Subcutaneous abdominal adipose tissue (tissue), 5 donors: ENCODE results near the gene AHCYL2.

Source experiments
- H3K27ac ChIP-seq: one replicate; pipeline ENCODE4 v1.7.0; 2013; ENCODE audit warnings: low read depth, mild to moderate bottlenecking, inconsistent platforms, low read length, moderate library complexity
- H3K27me3 ChIP-seq, 5 donors: one replicate each; pipeline ENCODE4 v1.7.0; 2013; ENCODE audit warnings: low read length in 5 of 5, inconsistent platforms in 1 of 5; ENCODE audit not compliant: control insufficient read depth in 5 of 5, insufficient read depth in 4 of 5
- H3K36me3 ChIP-seq, 5 donors: one replicate each; pipeline ENCODE4 v1.7.0; 2013; ENCODE audit warnings: low read length in 5 of 5; ENCODE audit not compliant: control insufficient read depth in 5 of 5, insufficient read depth in 5 of 5
- H3K4me1 ChIP-seq, 5 donors: one replicate each; pipeline ENCODE4 v1.7.0; 2013; ENCODE audit warnings: low read length in 5 of 5, mild to moderate bottlenecking in 3 of 5, moderate library complexity in 1 of 5; ENCODE audit not compliant: control insufficient read depth in 5 of 5, insufficient read depth in 5 of 5
- H3K4me3 ChIP-seq, 5 donors: one replicate each; pipeline ENCODE4 v1.7.0; 2013; ENCODE audit warnings: low read length in 5 of 5, low read depth in 1 of 5
- H3K9ac ChIP-seq, 5 donors: one replicate each; pipeline ENCODE4 v1.7.0; 2013; ENCODE audit warnings: low read length in 5 of 5, mild to moderate bottlenecking in 4 of 5, moderate library complexity in 3 of 5
- H3K9me3 ChIP-seq, 5 donors: one replicate each; pipeline ENCODE4 v1.7.0; 2013; ENCODE audit warnings: low read length in 5 of 5; ENCODE audit not compliant: control insufficient read depth in 5 of 5
- donor health status: healthy.
- donor health status: healthy.
- donor health status: healthy.
- donor health status: healthy.
- donor health status: healthy.

AHCYL2 gene

GRCh38 chr7:129307592-129307991, 82.8 kb downstream of the AHCYL2 start:
- no peak overlapping the region for H3K4me3 ChIP-seq
- no peaks in the 10 kb centered on the region for H3K9me3 ChIP-seq
- no peaks in the 10 kb centered on the region for H3K36me3 ChIP-seq
- H3K27ac ChIP-seq: no peak overlapping the region
- H3K27me3 ChIP-seq: no peaks in the 10 kb centered on the region
- H3K4me1 ChIP-seq: peaks cover 0 to 11% (median 9%) of the 10 kb centered on the region in 5 donors
- no peak overlapping the region for H3K9ac ChIP-seq

- no peaks in the 10 kb centered on the region for H3K9me3 ChIP-seq
- no peaks in the 10 kb centered on the region for H3K36me3 ChIP-seq
- no peak overlapping the region for H3K9ac ChIP-seq
- no peaks in the 10 kb centered on the region for H3K27me3 ChIP-seq
- no peak overlapping the region for H3K27ac ChIP-seq
- peaks cover 0 to 11% (median 9%) of the 10 kb centered on the region in 5 donors for H3K4me1 ChIP-seq
- H3K4me3 ChIP-seq: no peak overlapping the region
Measured at GRCh38 chr7:129308047-129308446, 83.2 kb downstream of the AHCYL2 start.

- Histone ChIP-seq H3K36me3 (no peaks in the 10 kb centered on the region), H3K27ac (no peak overlapping the region), H3K9me3 (no peaks in the 10 kb centered on the region), H3K4me1 (peaks cover 0 to 19% (median 9%) of the 10 kb centered on the region in 5 donors), H3K4me3 (no peak overlapping the region), H3K9ac (no peak overlapping the region), H3K27me3 (no peaks in the 10 kb centered on the region)
Measured at GRCh38 chr7:129311429-129311828, 86.6 kb downstream of the AHCYL2 start.

- no peak overlapping the region for H3K27ac ChIP-seq
- H3K9ac ChIP-seq: no peak overlapping the region
- no peaks in the 10 kb centered on the region for H3K27me3 ChIP-seq
- H3K4me3 ChIP-seq: no peak overlapping the region
- H3K9me3 ChIP-seq: no peaks in the 10 kb centered on the region
- peaks cover 0 to 14% (median 1%) of the 10 kb centered on the region in 5 donors for H3K4me1 ChIP-seq
- no peaks in the 10 kb centered on the region for H3K36me3 ChIP-seq
Measured at GRCh38 chr7:129313282-129313681, 88.5 kb downstream of the AHCYL2 start.

- Histone ChIP-seq H3K4me1 (peaks cover 0 to 10% (median 0%) of the 10 kb centered on the region in 5 donors), H3K4me3 (no peak overlapping the region), H3K27me3 (no peaks in the 10 kb centered on the region), H3K9ac (no peak overlapping the region), H3K27ac (no peak overlapping the region), H3K36me3 (no peaks in the 10 kb centered on the region), H3K9me3 (no peaks in the 10 kb centered on the region)
Measured at GRCh38 chr7:129315960-129316359, 91.1 kb downstream of the AHCYL2 start.

GRCh38 chr7:129317450-129317849, 92.6 kb downstream of the AHCYL2 start:
- no peak overlapping the region for H3K27ac ChIP-seq
- H3K9ac ChIP-seq: no peak overlapping the region
- no peaks in the 10 kb centered on the region for H3K27me3 ChIP-seq
- H3K4me3 ChIP-seq: no peak overlapping the region
- no peaks in the 10 kb centered on the region for H3K9me3 ChIP-seq
- H3K36me3 ChIP-seq: no peaks in the 10 kb centered on the region
- peaks cover 0 to 10% (median 0%) of the 10 kb centered on the region in 5 donors for H3K4me1 ChIP-seq

GRCh38 chr7:129327076-129327475, 102.2 kb downstream of the AHCYL2 start:
- Histone ChIP-seq H3K4me1 (peaks cover 0 to 3% (median 0%) of the 10 kb centered on the region in 5 donors), H3K27ac (no peak overlapping the region), H3K4me3 (no peak overlapping the region), H3K9me3 (peaks cover 0 to 14% (median 6%) of the 10 kb centered on the region in 5 donors), H3K36me3 (no peaks in the 10 kb centered on the region), H3K27me3 (no peaks in the 10 kb centered on the region), H3K9ac (no peak overlapping the region)

- Histone ChIP-seq H3K4me3 (no peak overlapping the region), H3K4me1 (peaks cover 0 to 8% (median 0%) of the 10 kb centered on the region in 5 donors), H3K27ac (no peak overlapping the region)
Measured at GRCh38 chr7:129332254-129333035, 107.6 kb downstream of the AHCYL2 start.

GRCh38 chr7:129334473-129334872, 109.6 kb downstream of the AHCYL2 start:
- Histone ChIP-seq H3K27me3 (no peaks in the 10 kb centered on the region), H3K9ac (no peak overlapping the region), H3K9me3 (no peaks in the 10 kb centered on the region), H3K27ac (no peak overlapping the region), H3K4me1 (peaks cover 0 to 5% (median 0%) of the 10 kb centered on the region in 5 donors), H3K4me3 (no peak overlapping the region), H3K36me3 (no peaks in the 10 kb centered on the region)

More at GRCh38 chr7:129332254-129333035, 107.6 kb downstream of the AHCYL2 start:
- Histone ChIP-seq H3K9ac (no peak overlapping the region), H3K36me3 (no peaks in the 10 kb centered on the region), H3K27me3 (no peaks in the 10 kb centered on the region), H3K9me3 (no peaks in the 10 kb centered on the region)

- no peaks in the 10 kb centered on the region for H3K4me1 ChIP-seq
- H3K27me3 ChIP-seq: no peaks in the 10 kb centered on the region
- H3K36me3 ChIP-seq: no peaks in the 10 kb centered on the region
- H3K9me3 ChIP-seq: no peaks in the 10 kb centered on the region
- no peak overlapping the region for H3K27ac ChIP-seq
- H3K9ac ChIP-seq: no peak overlapping the region
- no peak overlapping the region for H3K4me3 ChIP-seq
Measured at GRCh38 chr7:129338450-129338849, 113.6 kb downstream of the AHCYL2 start.
